ENCODE measurements around the gene PPM1E. TPM values are rescaled to one million over a fixed set of nuclear protein-coding genes. Genes with fewer than 3 reads are reported as not detected.

PPM1E gene
- total RNA-seq, 6 experiments from 2014 or later, result 0.61 to 1.3 (median 0.97) TPM

DNA sequence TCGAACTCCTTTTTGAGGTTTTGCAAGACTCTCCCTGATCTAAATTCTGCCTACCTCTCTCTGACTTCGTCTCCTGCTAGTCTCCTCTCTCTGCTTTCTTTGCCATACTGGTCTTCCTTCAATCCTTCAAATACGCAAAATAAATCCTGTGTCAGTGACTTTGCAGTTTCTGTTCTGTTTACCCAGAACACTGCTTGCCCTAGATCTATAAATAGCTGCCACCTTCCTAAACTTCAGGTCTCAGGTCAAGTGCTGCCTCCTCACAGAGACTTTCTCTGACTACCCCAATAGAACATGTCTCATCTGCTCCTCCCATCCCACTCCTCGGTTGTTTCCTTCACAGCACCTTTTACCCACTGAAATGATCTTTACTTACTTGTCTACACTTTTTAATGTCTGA is 272.1 kb downstream of the PPM1E start:
- Histone ChIP-seq H3K27ac (peak overlapping the region in 1 of 3 donors; percentile 50), H3K27me3 (no peaks in the 10 kb centered on the region), H3K4me1 (peaks cover 0 to 26% (median 0%) of the 10 kb centered on the region in 4 donors), H3K36me3 (peaks cover 0 to 7% (median 0%) of the 10 kb centered on the region in 4 donors), H3K9me3 (no peaks in the 10 kb centered on the region), H3K4me3 (no peak overlapping the region)
- TF ChIP-seq POLR2A (IDR thresholded peaks at IDR 0.05), result no peak
- TF ChIP-seq, protein P1, sequence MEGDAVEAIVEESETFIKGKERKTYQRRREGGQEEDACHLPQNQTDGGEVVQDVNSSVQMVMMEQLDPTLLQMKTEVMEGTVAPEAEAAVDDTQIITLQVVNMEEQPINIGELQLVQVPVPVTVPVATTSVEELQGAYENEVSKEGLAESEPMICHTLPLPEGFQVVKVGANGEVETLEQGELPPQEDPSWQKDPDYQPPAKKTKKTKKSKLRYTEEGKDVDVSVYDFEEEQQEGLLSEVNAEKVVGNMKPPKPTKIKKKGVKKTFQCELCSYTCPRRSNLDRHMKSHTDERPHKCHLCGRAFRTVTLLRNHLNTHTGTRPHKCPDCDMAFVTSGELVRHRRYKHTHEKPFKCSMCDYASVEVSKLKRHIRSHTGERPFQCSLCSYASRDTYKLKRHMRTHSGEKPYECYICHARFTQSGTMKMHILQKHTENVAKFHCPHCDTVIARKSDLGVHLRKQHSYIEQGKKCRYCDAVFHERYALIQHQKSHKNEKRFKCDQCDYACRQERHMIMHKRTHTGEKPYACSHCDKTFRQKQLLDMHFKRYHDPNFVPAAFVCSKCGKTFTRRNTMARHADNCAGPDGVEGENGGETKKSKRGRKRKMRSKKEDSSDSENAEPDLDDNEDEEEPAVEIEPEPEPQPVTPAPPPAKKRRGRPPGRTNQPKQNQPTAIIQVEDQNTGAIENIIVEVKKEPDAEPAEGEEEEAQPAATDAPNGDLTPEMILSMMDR (IDR thresholded peaks at IDR 0.05), result no peak
- peak in 2 of 4 donors; percentile 25 to 84 for ATAC-seq
- no peak for DNase-seq
- WGBS (ENCODE audit: insufficient coverage, low coverage, low lambda C conversion rate, missing lambda C conversion rate), result 63% methylated on average over 4 of the region's 4 CpGs
- intact Hi-C loops (cut with DNase I), result no loop called here

DNA sequence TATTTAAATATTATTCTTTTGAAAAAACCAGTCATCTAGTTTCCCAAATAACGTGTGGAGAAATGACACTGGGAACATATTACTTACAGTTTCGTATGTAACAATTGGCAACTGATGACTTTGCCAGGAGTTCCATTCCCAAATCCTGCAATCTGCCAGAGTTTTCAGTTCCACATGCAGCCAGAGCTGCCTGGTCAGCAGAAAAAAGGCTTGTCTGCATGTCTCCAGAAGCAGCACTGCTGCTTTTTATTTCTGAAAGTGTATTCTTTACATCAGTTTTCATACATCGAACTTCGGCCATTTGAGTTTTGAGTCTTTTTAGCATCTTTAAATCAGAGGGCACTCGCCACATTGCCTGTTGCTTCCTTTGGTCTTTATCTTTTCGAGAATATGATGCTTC is 272.7 kb downstream of the PPM1E start:
- H3K36me3 ChIP-seq, result peaks cover 0 to 7% (median 0%) of the 10 kb centered on the region in 4 donors
- intact Hi-C loops (cut with DNase I), result no loop called here
- no peaks in the 10 kb centered on the region for H3K9me3 ChIP-seq
- H3K27me3 ChIP-seq, result no peaks in the 10 kb centered on the region
- TF ChIP-seq, protein P1 (IDR thresholded peaks at IDR 0.05), result no peak
- TF ChIP-seq POLR2A (IDR thresholded peaks at IDR 0.05), result no peak
- peak overlapping the region in 1 of 3 donors; percentile 50 for H3K27ac ChIP-seq
- ATAC-seq (peak in 1 of 4 donors; percentile 71), DNase-seq (no peak)
- peaks cover 0 to 26% (median 0%) of the 10 kb centered on the region in 4 donors for H3K4me1 ChIP-seq
- whole genome bisulfite sequencing (ENCODE audit: insufficient coverage, low coverage, low lambda C conversion rate, missing lambda C conversion rate), result 92% methylated on average over 6 of the region's 6 CpGs
- no peak overlapping the region for H3K4me3 ChIP-seq

DNA sequence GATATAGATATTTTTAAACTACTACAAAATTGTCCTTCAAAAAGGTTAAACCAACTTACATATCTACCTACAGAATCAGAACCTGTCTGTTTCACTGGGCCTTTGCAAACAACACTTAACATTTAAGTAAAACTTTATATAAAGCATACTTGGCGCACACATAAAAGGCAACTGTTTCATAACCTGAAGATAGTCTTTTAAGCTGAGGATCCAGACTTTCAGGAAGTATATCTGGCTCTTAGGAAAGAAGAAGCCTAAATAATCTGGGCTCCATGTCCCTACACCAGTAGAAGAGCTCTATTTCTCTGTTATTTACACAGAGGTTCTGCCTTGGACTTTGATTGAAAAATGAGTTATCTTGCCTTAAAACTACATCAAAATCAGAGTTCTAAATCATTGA is 275.2 kb downstream of the PPM1E start:
- 100% methylated on average over 1 of the region's 1 CpG for WGBS (ENCODE audit: insufficient coverage, low coverage, low lambda C conversion rate, missing lambda C conversion rate)
- Histone ChIP-seq H3K4me1 (peaks cover 0 to 26% (median 0%) of the 10 kb centered on the region in 4 donors), H3K4me3 (no peak overlapping the region), H3K36me3 (peaks cover 0 to 7% (median 0%) of the 10 kb centered on the region in 4 donors), H3K9me3 (no peaks in the 10 kb centered on the region), H3K27me3 (no peaks in the 10 kb centered on the region), H3K27ac (no peak overlapping the region)
- DNase-seq (no peak), ATAC-seq (no peak)
- TF ChIP-seq, protein P1 (IDR thresholded peaks at IDR 0.05), result no peak
- no peak for TF ChIP-seq POLR2A (IDR thresholded peaks at IDR 0.05)
- intact Hi-C loops (cut with DNase I), result no loop called here

Small RNA genes within 50 kb of the gene (small RNA-seq; reads per million reads assigned to genes)
- 0 reads per million in 2 experiments for gene AC025521.1
- gene RF00017, result 0 reads per million in 2 experiments
- gene RNU6-518P, result 0 reads per million in 2 experiments

Other genes starting within 250 kb of the PPM1E start
- gene MTMR4, start 241.2 kb upstream of the PPM1E start, total RNA-seq, result 100 to 1,000 TPM in 1 of 6 experiments, 10 to 100 TPM in 5; 46.4 to 101 (median 59.7) TPM
- gene TEX14, start 63.8 kb upstream of the PPM1E start, total RNA-seq, result under 1 TPM in 3 of 6 experiments, not detected in 3; 0.04 to 0.12 (median 0.09) TPM
- 10 to 100 TPM in 2 of 6 experiments, 1 to 10 TPM in 4; 6.5 to 22.2 (median 7.9) TPM for gene RAD51C, start 63.3 kb upstream of the PPM1E start, total RNA-seq

Measured in right lobe of liver (tissue), 6 donors.